AG04449 (cell line): ENCODE data around the gene FNDC3A.

Source experiments
- CTCF ChIA-PET: fragments of 350-600 bp; formaldehyde crosslinking; extraction: SDS; loops from one replicate; lab custom pipeline; 2021; ENCODE audit warnings: antibody characterized with exemption; lab: Yijun Ruan, JAX
- POLR2A ChIA-PET: fragments of 400-600, 350-600 bp; formaldehyde crosslinking; extraction: SDS; loops from one replicate; lab custom pipeline; 2020; ENCODE audit warnings: antibody characterized with exemption, inconsistent platforms; lab: Yijun Ruan, JAX
- DNase-seq: peaks from one replicate; pipeline ENCODE4 v3.0.0-alpha.2; 2010; ENCODE audit warnings: low read depth, low spot score
- H3K4me3 ChIP-seq: 2 replicates; pipeline ENCODE4 v1.5.1; 2011; ENCODE audit warnings: low read depth, mild to moderate bottlenecking, control low read depth, low read length
- CTCF ChIP-seq: IDR thresholded peaks from one replicate; pipeline ENCODE4 v1.5.1; 2011; ENCODE audit warnings: mild to moderate bottlenecking, moderate library complexity, low read length, control low read depth, inconsistent platforms; ENCODE audit not compliant: insufficient read depth; ENCODE audit errors: missing control alignments

Gene FNDC3A

GRCh38 chr13:49052813-49053212 is 77.1 kb downstream of the FNDC3A start:
- no peak for TF ChIP-seq CTCF
- H3K4me3 ChIP-seq = no peak overlapping the region
- ChIA-PET CTCF (no interaction called here), POLR2A (no interaction called here)
- no peak for DNase-seq

- POLR2A ChIA-PET = no interaction called here
- CTCF ChIA-PET = no interaction called here
- DNase-seq = no peak
- TF ChIP-seq CTCF = no peak
- no peak overlapping the region for H3K4me3 ChIP-seq
These were observed 77.5 kb downstream of the FNDC3A start for GRCh38 chr13:49053215-49053614.

GRCh38 chr13:49053906-49054305 is 78.2 kb downstream of the FNDC3A start:
- no peak for DNase-seq
- no peak overlapping the region for H3K4me3 ChIP-seq
- TF ChIP-seq CTCF = no peak
- POLR2A ChIA-PET = no interaction called here
- CTCF ChIA-PET = no interaction called here

DNA sequence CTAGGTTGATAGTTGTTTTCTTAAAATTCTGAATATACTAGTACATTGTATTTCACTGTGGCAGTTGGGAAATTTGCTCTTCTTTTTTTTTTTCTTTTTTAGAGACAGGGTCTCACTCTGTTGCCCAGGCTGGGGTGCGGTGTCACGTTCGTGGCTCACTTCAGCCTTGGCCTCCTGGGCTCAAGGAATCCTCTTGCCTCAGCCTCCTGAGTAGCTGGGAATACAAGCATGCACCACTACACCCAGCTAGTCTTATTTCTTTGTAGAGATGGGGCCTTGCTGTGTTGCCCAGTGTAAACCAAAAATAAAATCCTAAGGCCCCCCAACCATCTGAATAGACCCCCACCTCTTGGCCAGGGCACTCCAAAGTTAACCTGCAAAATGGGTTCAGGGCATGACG is 79.3 kb downstream of the FNDC3A start:
- no peak overlapping the region for H3K4me3 ChIP-seq
- POLR2A ChIA-PET = no interaction called here
- TF ChIP-seq CTCF = no peak
- DNase-seq = no peak
- CTCF ChIA-PET = no interaction called here

- DNase-seq = no peak
- ChIA-PET CTCF (no interaction called here), POLR2A (no interaction called here)
- no peak for TF ChIP-seq CTCF
- no peak overlapping the region for H3K4me3 ChIP-seq
These were observed 81.5 kb downstream of the FNDC3A start for GRCh38 chr13:49057176-49057575.

DNA sequence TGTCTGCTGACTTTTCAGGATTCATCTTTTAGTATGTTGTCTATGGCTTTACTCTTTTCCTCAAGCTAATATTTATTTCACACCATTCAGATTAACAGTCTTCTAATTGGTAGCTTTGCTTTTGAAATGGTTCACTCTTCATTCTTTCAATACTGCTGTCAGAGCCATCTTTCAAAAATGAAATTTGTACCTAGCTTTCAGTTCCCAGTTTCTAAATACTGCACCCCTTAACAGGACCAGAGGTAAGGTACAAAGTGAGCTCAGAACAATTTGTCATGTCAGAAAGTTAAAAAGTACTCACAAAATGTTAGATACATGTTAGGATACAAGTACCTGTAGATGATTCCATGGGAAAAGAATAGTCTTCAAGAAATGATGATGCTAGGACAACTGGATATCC is 83.0 kb downstream of the FNDC3A start:
- POLR2A ChIA-PET = no interaction called here
- no peak for DNase-seq
- CTCF ChIA-PET = interaction anchor here (1.2 kb wide), 1 partner anchor 11 kb away, joined by 3 read pairs; no protein-coding TSS in a partner anchor
- no peak overlapping the region for H3K4me3 ChIP-seq
- TF ChIP-seq CTCF = no peak
